Liver (tissue), 9 donors: ENCODE data around the gene STRA8. TPM values are rescaled to one million over a fixed set of nuclear protein-coding genes. Genes with fewer than 3 reads are reported as not detected.
A peak's percentile ranks its signal among the peaks of the same experiment; 100 is the strongest.

Source experiments
- DNase-seq: peaks from one replicate; pipeline ENCODE4 v3.0.0-alpha.2; 2017; ENCODE audit warnings: low spot score
- H3K27ac ChIP-seq, 2 donors: one replicate each; pipeline ENCODE4 v1.7.0; 2013; ENCODE audit warnings: inconsistent platforms in 2 of 2, low read length in 2 of 2, control low read depth in 1 of 2, low read depth in 1 of 2, mild to moderate bottlenecking in 1 of 2
- H3K27me3 ChIP-seq, 4 donors: one replicate each; pipeline versions ENCODE4 v1.6.1 to v1.7.0; 2013; ENCODE audit warnings: low read length in 3 of 4, inconsistent platforms in 1 of 4, mild to moderate bottlenecking in 1 of 4, moderate library complexity in 1 of 4; ENCODE audit not compliant: control insufficient read depth in 4 of 4, insufficient read depth in 4 of 4
- H3K36me3 ChIP-seq, 4 donors: one replicate each; pipeline versions ENCODE4 v1.6.1 to v1.7.0; 2013; ENCODE audit warnings: low read length in 3 of 4, mild to moderate bottlenecking in 3 of 4, low read depth in 1 of 4, moderate library complexity in 1 of 4; ENCODE audit not compliant: control insufficient read depth in 4 of 4, insufficient read depth in 3 of 4
- H3K4me1 ChIP-seq, 4 donors: one replicate each; pipeline versions ENCODE4 v1.6.1 to v1.7.0; 2013; ENCODE audit warnings: low read length in 3 of 4, mild to moderate bottlenecking in 3 of 4, moderate library complexity in 1 of 4; ENCODE audit not compliant: control insufficient read depth in 4 of 4, insufficient read depth in 4 of 4
- H3K4me3 ChIP-seq, 3 donors: one replicate each; pipeline versions ENCODE4 v1.6.1 to v1.7.0; 2013; ENCODE audit warnings: low read length in 3 of 3, control low read depth in 1 of 3, low read depth in 1 of 3, mild to moderate bottlenecking in 1 of 3
- H3K9ac ChIP-seq, 2 donors: one replicate each; pipeline ENCODE4 v1.7.0; 2013; ENCODE audit warnings: low read length in 2 of 2, mild to moderate bottlenecking in 2 of 2, moderate library complexity in 2 of 2, control low read depth in 1 of 2, low read depth in 1 of 2
- H3K9me3 ChIP-seq, 4 donors: one replicate each; pipeline versions ENCODE4 v1.6.1 to v1.7.0; 2013; ENCODE audit warnings: low read length in 3 of 4; ENCODE audit not compliant: control insufficient read depth in 4 of 4
- ATF3 ChIP-seq: IDR thresholded peaks from 2 replicates; pipeline ENCODE4 v1.6.1; 2016; ENCODE audit warnings: antibody characterized with exemption
- EGR1 ChIP-seq, 2 donors: IDR thresholded peaks; 2 replicates each; pipeline ENCODE4 v1.6.1; 2016 to 2018; ENCODE audit warnings: antibody characterized with exemption in 2 of 2, low read depth in 2 of 2
- FOXA2 ChIP-seq: IDR thresholded peaks from 2 replicates; pipeline ENCODE4 v1.6.1; 2016; ENCODE audit warnings: antibody characterized with exemption
- GABPA ChIP-seq, 2 donors: IDR thresholded peaks in 1 of 2; conservative IDR thresholded peaks in 1 of 2; 2 replicates each; pipeline ENCODE4 v1.6.1; 2016; ENCODE audit warnings: antibody characterized with exemption in 2 of 2, mild to moderate bottlenecking in 1 of 2, moderate library complexity in 1 of 2
- HNF4A ChIP-seq, 2 donors: conservative IDR thresholded peaks; 2 replicates each; pipeline ENCODE4 v1.6.1; 2016; ENCODE audit warnings: antibody characterized with exemption in 2 of 2, mild to moderate bottlenecking in 2 of 2
- HNF4G ChIP-seq: IDR thresholded peaks from 2 replicates; pipeline ENCODE4 v1.6.1; 2016; ENCODE audit warnings: antibody characterized with exemption
- JUND ChIP-seq, 2 donors: IDR thresholded peaks; 2 replicates each; pipeline ENCODE4 v1.6.1; 2016; ENCODE audit warnings: antibody characterized with exemption in 2 of 2
- NR2F2 ChIP-seq: IDR thresholded peaks from 2 replicates; pipeline ENCODE4 v1.6.1; 2016; ENCODE audit warnings: antibody characterized with exemption
- RAD21 ChIP-seq, 2 donors: IDR thresholded peaks; 2 replicates each; pipeline ENCODE4 v1.6.1; 2016; ENCODE audit warnings: antibody characterized with exemption in 2 of 2, mild to moderate bottlenecking in 2 of 2
- RXRA ChIP-seq, 2 donors: IDR thresholded peaks; 2 replicates each; pipeline ENCODE4 v1.6.1; 2017 to 2018; ENCODE audit warnings: antibody characterized with exemption in 2 of 2, mild to moderate bottlenecking in 1 of 2
- TAF1 ChIP-seq: conservative IDR thresholded peaks from 2 replicates; pipeline ENCODE4 v1.6.1; 2016; ENCODE audit warnings: antibody characterized with exemption, mild to moderate bottlenecking
- YY1 ChIP-seq: IDR thresholded peaks from 2 replicates; pipeline ENCODE4 v1.6.1; 2016; ENCODE audit warnings: antibody characterized with exemption, mild to moderate bottlenecking
- ZBTB33 ChIP-seq: IDR thresholded peaks from 2 replicates; pipeline ENCODE4 v1.6.1; 2016; ENCODE audit warnings: antibody characterized with exemption
- WGBS: extraction: QIAGEN DNeasy Blood & Tissue Kit; methylation state at CpG from one replicate; pipeline ENCODE4 v1.1.7; 2013; 5-methylcytosine and 5-hydroxymethylcytosine counted together
- polyA plus RNA-seq, 2 donors: library from polyadenylated mRNA; stranded (reverse) in 1 of 2; unstranded in 1 of 2; fragments of 200-250 nt in 1 of 2; fragments of >200 nt in 1 of 2; fragmentation: Nextera tagmentation in 1 of 2; extraction: Ambion mirVana in 1 of 2; gene quantifications; one replicate each; pipeline versions ENCODE4 v1.2.1 to v1.2.3, GENCODE V29; 2013 to 2015
- total RNA-seq, 2 donors: library from RNA; depleted of rRNA; stranded (reverse); fragments of >200 nt; gene quantifications; one replicate each; pipeline ENCODE4 v1.2.3, GENCODE V29; 2014
- TF ChIP-seq, protein P1 (sequence below): IDR thresholded peaks from 2 replicates; pipeline ENCODE4 v1.6.1; 2016; ENCODE audit warnings: antibody characterized with exemption
- TF ChIP-seq, protein P2 (sequence below): fragments of 150-350 bp; IDR thresholded peaks from 2 replicates; pipeline ENCODE4 v1.5.1; 2017; ENCODE audit warnings: improper control_type of control experiment, low read depth, low read length; ENCODE audit not compliant: missing input control
- donor health status: healthy.
- donor health status: healthy.
- donor health status: healthy.
- donor health status: healthy.
- donor health status: healthy.

Gene STRA8
- total and polyA plus RNA-seq, 4 donors, result 0.14 TPM; not detected in 3

DNA sequence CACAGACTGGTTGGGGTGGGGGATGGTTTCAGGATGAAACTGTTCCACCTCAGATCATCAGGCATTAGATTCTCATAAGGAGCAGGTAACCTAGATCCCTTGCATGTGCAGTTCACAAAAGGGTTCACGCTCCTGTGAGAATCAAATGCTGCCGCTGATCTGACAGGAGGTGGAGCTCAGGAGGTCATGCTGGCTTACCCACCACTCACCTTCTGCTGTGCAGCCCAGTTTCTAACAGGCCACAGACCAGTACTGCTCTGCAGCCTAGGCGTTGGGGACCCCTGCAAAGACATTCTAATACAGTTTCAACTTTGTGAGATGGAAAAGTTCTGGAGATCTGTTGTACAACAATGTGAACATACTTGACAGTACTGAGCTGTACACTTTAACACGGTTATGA is 39.9 kb downstream of the STRA8 start:
- peak; percentile 24 for DNase-seq
- Histone ChIP-seq H3K9me3 (no peaks in the 10 kb centered on the region), H3K27me3 (no peaks in the 10 kb centered on the region), H3K4me1 (no peaks in the 10 kb centered on the region), H3K36me3 (no peaks in the 10 kb centered on the region), H3K4me3 (no peak overlapping the region), H3K9ac (no peak overlapping the region), H3K27ac (no peak overlapping the region)
- TF ChIP-seq, protein P1, sequence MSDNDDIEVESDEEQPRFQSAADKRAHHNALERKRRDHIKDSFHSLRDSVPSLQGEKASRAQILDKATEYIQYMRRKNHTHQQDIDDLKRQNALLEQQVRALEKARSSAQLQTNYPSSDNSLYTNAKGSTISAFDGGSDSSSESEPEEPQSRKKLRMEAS, result no peak
- TF ChIP-seq NR2F2, result no peak
- no peak for TF ChIP-seq YY1
- no peak for TF ChIP-seq ATF3
- TF ChIP-seq FOXA2, result no peak
- TF ChIP-seq EGR1 (IDR thresholded peaks at IDR 0.05; ENCODE audit: low read depth in 2 of 2), result no peak
- TF ChIP-seq RXRA (IDR thresholded peaks at IDR 0.05), result no peak
- WGBS, result 80% methylated on average over 4 of the region's 4 CpGs

DNA sequence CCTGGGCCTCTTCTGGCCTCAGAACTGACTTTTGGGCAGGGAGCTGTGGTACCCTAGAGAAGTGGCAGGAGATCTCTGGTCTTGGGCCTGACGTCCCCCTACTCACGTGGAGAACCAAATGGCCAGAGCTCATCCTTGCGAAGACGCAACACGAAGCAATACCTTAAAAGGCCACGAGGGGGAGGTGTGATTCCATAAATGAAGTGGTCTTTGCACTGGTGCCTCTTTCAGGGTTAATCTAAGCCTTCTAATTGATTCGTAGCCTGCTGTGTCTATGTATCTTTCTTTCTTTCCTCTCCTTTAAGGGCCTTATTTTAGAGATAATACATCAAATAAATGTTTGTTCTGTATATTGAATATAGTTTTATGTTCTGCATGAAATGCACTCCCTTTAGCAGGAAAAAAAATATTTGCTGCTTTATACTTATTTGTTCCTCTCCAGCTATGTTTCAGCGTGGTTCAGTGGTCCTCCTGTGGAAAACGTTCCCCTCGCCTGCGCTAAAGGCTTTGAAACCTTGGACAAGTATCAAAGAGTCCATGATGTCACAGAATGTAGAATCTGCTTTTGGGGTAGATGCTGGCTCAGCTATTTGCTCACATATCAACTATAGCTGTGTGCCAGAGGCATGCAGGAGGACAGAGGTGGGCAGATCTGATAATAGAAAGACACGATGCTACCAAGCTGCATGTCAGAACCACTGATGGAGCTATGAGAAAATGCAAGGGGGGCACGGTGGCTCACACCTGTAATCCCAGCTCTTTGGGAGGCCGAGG is 41.0 kb downstream of the STRA8 start:
- H3K27ac ChIP-seq, result no peak overlapping the region
- peak; percentile 79 for DNase-seq
- no peaks in the 10 kb centered on the region for H3K36me3 ChIP-seq
- 37% methylated on average over 14 of the region's 14 CpGs for WGBS
- H3K9me3 ChIP-seq, result no peaks in the 10 kb centered on the region
- TF ChIP-seq, protein P2, sequence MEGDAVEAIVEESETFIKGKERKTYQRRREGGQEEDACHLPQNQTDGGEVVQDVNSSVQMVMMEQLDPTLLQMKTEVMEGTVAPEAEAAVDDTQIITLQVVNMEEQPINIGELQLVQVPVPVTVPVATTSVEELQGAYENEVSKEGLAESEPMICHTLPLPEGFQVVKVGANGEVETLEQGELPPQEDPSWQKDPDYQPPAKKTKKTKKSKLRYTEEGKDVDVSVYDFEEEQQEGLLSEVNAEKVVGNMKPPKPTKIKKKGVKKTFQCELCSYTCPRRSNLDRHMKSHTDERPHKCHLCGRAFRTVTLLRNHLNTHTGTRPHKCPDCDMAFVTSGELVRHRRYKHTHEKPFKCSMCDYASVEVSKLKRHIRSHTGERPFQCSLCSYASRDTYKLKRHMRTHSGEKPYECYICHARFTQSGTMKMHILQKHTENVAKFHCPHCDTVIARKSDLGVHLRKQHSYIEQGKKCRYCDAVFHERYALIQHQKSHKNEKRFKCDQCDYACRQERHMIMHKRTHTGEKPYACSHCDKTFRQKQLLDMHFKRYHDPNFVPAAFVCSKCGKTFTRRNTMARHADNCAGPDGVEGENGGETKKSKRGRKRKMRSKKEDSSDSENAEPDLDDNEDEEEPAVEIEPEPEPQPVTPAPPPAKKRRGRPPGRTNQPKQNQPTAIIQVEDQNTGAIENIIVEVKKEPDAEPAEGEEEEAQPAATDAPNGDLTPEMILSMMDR, result peak; percentile 80
- TF ChIP-seq HNF4G (no peak), HNF4A (conservative IDR thresholded peaks at IDR 0.05) (peak in 1 of 2 donors; percentile 20), RXRA (IDR thresholded peaks at IDR 0.05) (no peak), RAD21 (IDR thresholded peaks at IDR 0.05) (peak; percentile 81 to 93)
- H3K4me3 ChIP-seq, result no peak overlapping the region
- H3K9ac ChIP-seq, result no peak overlapping the region
- H3K27me3 ChIP-seq, result no peaks in the 10 kb centered on the region
- no peaks in the 10 kb centered on the region for H3K4me1 ChIP-seq

- no peaks in the 10 kb centered on the region for H3K36me3 ChIP-seq
- no peak overlapping the region for H3K27ac ChIP-seq
- WGBS, result 91% methylated on average over 10 of the region's 10 CpGs
- no peak overlapping the region for H3K4me3 ChIP-seq
- no peak overlapping the region for H3K9ac ChIP-seq
- peak; percentile 23 for DNase-seq
- no peaks in the 10 kb centered on the region for H3K4me1 ChIP-seq
- no peaks in the 10 kb centered on the region for H3K9me3 ChIP-seq
- no peaks in the 10 kb centered on the region for H3K27me3 ChIP-seq
- TF ChIP-seq, protein P2, result no peak
- TF ChIP-seq ZBTB33, result no peak
- TF ChIP-seq JUND (IDR thresholded peaks at IDR 0.05), result no peak
- no peak for TF ChIP-seq TAF1
- no peak for TF ChIP-seq YY1
- no peak for TF ChIP-seq RXRA (IDR thresholded peaks at IDR 0.05)
- no peak for TF ChIP-seq NR2F2
- TF ChIP-seq HNF4G, result no peak
- TF ChIP-seq GABPA (IDR thresholded peaks at IDR 0.05 in 1 of 2, conservative IDR thresholded peaks at IDR 0.05 in 1 of 2), result no peak
- no peak for TF ChIP-seq EGR1 (IDR thresholded peaks at IDR 0.05; ENCODE audit: low read depth in 2 of 2)
- no peak for TF ChIP-seq ATF3
Measured at GRCh38 chr7:135275971-135276580, 42.4 kb downstream of the STRA8 start.
